ENCODE data around the gene CCDC51. TPM values are rescaled to one million over a fixed set of nuclear protein-coding genes. Genes with fewer than 3 reads are reported as not detected.

The CCDC51 gene
- total RNA-seq, 1 experiment from 2014 or later: 18.9 TPM

DNA sequence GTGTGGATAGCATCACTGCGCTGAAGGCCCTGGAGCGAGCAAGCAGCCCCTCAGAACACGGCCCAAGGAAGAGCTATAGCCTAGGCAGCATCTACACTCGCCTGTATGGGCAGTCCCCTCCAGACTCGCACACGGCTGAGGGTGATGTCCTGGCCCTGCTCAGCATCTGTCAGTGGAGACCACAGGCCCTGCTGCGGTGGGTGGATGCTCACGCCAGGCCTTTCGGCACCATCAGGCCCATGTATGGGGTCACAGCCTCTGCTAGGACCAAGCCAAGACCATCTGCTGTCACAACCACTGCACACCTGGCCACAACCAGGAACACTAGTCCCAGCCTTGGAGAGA, 27.2 kb upstream of the CCDC51 start:
- Mint-ChIP-seq H3K4me3 (ENCODE audit: low read depth, unreplicated experiment) (peak overlapping the region; percentile 74), H3K4me1 (ENCODE audit: low read depth, unreplicated experiment) (peaks cover 18% of the 10 kb centered on the region), H3K27ac (ENCODE audit: unreplicated experiment) (peak overlapping the region; percentile 100), H3K9me3 (ENCODE audit: low read depth, unreplicated experiment) (no peaks in the 10 kb centered on the region), H3K27me3 (ENCODE audit: unreplicated experiment) (no peaks in the 10 kb centered on the region), H3K36me3 (ENCODE audit: insufficient read depth, unreplicated experiment) (peaks cover 40% of the 10 kb centered on the region)
- TF ChIP-seq, protein P1, sequence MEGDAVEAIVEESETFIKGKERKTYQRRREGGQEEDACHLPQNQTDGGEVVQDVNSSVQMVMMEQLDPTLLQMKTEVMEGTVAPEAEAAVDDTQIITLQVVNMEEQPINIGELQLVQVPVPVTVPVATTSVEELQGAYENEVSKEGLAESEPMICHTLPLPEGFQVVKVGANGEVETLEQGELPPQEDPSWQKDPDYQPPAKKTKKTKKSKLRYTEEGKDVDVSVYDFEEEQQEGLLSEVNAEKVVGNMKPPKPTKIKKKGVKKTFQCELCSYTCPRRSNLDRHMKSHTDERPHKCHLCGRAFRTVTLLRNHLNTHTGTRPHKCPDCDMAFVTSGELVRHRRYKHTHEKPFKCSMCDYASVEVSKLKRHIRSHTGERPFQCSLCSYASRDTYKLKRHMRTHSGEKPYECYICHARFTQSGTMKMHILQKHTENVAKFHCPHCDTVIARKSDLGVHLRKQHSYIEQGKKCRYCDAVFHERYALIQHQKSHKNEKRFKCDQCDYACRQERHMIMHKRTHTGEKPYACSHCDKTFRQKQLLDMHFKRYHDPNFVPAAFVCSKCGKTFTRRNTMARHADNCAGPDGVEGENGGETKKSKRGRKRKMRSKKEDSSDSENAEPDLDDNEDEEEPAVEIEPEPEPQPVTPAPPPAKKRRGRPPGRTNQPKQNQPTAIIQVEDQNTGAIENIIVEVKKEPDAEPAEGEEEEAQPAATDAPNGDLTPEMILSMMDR (IDR thresholded peaks at IDR 0.05; ENCODE audit: unreplicated experiment): no peak
- CTCF ChIA-PET: no interaction called here
- intact Hi-C loops (cut with micrococcal nuclease; ENCODE audit: unreplicated experiment): no loop called here
- no peak for DNase-seq
- no TSS peak for BruUV-seq (replicated peaks)

DNA sequence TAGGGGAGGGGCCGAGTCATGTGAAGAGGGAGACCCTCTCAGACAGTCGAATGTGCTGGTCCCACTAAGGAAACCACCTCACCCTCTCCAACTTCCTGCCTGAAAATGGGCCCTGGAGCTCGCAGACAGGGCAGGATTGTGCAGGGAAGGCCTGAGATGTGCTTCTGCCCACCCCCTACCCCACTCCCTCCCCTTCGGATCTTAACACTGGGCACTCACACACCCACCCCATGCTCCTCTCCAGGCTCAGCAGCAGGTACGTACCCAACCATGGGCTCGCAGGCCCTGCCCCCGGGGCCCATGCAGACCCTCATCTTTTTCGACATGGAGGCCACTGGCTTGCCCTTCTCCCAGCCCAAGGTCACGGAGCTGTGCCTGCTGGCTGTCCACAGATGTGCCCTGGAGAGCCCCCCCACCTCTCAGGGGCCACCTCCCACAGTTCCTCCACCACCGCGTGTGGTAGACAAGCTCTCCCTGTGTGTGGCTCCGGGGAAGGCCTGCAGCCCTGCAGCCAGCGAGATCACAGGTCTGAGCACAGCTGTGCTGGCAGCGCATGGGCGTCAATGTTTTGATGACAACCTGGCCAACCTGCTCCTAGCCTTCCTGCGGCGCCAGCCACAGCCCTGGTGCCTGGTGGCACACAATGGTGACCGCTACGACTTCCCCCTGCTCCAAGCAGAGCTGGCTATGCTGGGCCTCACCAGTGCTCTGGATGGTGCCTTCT, 26.6 kb upstream of the CCDC51 start:
- Mint-ChIP-seq H3K4me1 (ENCODE audit: low read depth, unreplicated experiment) (peaks cover 18% of the 10 kb centered on the region), H3K9me3 (ENCODE audit: low read depth, unreplicated experiment) (no peaks in the 10 kb centered on the region), H3K27ac (ENCODE audit: unreplicated experiment) (peak overlapping the region; percentile 100), H3K36me3 (ENCODE audit: insufficient read depth, unreplicated experiment) (peaks cover 40% of the 10 kb centered on the region), H3K4me3 (ENCODE audit: low read depth, unreplicated experiment) (peak overlapping the region; percentile 74), H3K27me3 (ENCODE audit: unreplicated experiment) (no peaks in the 10 kb centered on the region)
- intact Hi-C loops (cut with micrococcal nuclease; ENCODE audit: unreplicated experiment): no loop called here
- no peak for DNase-seq
- TSS peak; percentile 76 for BruUV-seq (replicated peaks)
- CTCF ChIA-PET: interaction anchor here (0.5 to 0.6 kb wide), 2 partner anchors 83 to 1129 kb away, joined by 3 read pairs; no protein-coding TSS in a partner anchor
- TF ChIP-seq, protein P1 (IDR thresholded peaks at IDR 0.05; ENCODE audit: unreplicated experiment): no peak

DNA sequence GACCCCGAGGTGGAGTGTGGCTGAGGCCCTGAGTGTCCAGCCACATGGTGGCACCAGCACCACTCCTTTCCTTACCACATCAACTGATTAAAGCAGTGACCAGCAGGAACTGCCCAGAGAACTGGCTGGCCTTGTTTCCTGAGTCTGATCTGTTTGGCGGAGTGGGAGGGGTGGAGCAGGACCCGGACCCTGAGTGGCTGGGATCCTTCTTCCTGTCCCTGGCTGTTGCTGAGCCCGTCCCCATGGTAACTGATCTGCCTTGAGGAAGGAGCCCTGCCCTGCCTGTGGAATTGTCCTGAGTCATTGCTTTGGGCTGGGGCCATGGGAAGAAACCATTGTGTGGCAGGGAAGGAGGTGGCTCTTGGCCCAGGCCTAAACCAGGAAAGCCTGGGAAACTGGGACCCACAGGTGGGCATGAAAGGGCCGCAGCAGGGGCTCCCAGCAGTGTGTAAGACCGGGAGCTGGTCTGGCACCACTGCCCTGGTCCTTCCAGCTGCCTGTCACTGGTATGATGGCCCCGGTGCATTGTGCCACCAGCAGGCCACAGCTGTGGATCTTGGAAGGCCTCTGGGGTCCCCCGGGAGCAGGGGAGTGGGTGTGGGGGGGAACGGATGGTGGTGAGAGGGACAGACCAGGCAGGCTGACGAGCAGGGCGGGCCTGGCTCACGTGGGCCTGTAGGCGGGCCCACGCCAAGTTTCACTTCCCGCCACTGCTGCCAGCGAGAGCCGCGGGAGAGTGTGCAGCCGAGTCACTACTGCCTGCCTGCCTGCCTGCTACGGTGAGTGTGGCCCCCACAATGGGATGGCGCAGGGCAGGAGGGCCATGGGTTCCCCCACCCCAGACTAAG, 25.8 kb upstream of the CCDC51 start:
- H3K36me3 Mint-ChIP-seq (ENCODE audit: insufficient read depth, unreplicated experiment): peaks cover 40% of the 10 kb centered on the region
- TF ChIP-seq, protein P1 (IDR thresholded peaks at IDR 0.05; ENCODE audit: unreplicated experiment): peak; percentile 73

DNA sequence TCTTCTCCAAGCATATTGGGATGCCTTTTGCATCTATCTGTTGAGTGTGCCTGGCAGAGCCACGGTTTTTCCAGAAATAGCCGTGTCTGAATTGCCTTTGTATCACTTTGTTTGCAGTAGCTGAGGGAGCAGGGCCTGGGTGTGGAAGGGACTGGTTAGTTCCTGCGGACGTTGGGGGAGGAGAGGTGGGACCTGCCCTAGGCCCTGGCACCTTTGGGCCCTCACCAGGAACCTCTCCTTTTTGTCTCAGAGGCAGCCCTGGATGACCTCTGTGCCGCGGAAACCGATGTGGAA, 25.3 kb upstream of the CCDC51 start:
- TF ChIP-seq, protein P1 (IDR thresholded peaks at IDR 0.05; ENCODE audit: unreplicated experiment): no peak
- H3K4me3 Mint-ChIP-seq (ENCODE audit: low read depth, unreplicated experiment): peak overlapping the region; percentile 74
- no TSS peak for BruUV-seq (replicated peaks)
- no peak for DNase-seq
- intact Hi-C loops (cut with micrococcal nuclease; ENCODE audit: unreplicated experiment): loop anchor here (1.0 kb wide), 2 partner anchors 42 to 83 kb away; no protein-coding TSS in a partner anchor
- H3K27me3 Mint-ChIP-seq (ENCODE audit: unreplicated experiment): no peaks in the 10 kb centered on the region
- H3K36me3 Mint-ChIP-seq (ENCODE audit: insufficient read depth, unreplicated experiment): peaks cover 40% of the 10 kb centered on the region
- peaks cover 18% of the 10 kb centered on the region for H3K4me1 Mint-ChIP-seq (ENCODE audit: low read depth, unreplicated experiment)
- peak overlapping the region; percentile 100 for H3K27ac Mint-ChIP-seq (ENCODE audit: unreplicated experiment)
- CTCF ChIA-PET: interaction anchor here (1.4 to 1.6 kb wide), 2 partner anchors 42 to 84 kb away, joined by 5 to 6 read pairs; no protein-coding TSS in a partner anchor
- H3K9me3 Mint-ChIP-seq (ENCODE audit: low read depth, unreplicated experiment): no peaks in the 10 kb centered on the region

More for the DNA sequence above, 25.8 kb upstream of the CCDC51 start:
- H3K4me3 Mint-ChIP-seq (ENCODE audit: low read depth, unreplicated experiment): peak overlapping the region; percentile 74
- peaks cover 18% of the 10 kb centered on the region for H3K4me1 Mint-ChIP-seq (ENCODE audit: low read depth, unreplicated experiment)
- peak overlapping the region; percentile 100 for H3K27ac Mint-ChIP-seq (ENCODE audit: unreplicated experiment)
- intact Hi-C loops (cut with micrococcal nuclease; ENCODE audit: unreplicated experiment): loop anchor here (1.0 kb wide), 2 partner anchors 42 to 83 kb away; no protein-coding TSS in a partner anchor
- CTCF ChIA-PET: interaction anchor here (0.5 to 1.6 kb wide), 4 partner anchors 42 to 1129 kb away, joined by 3 to 6 read pairs (median 4); no protein-coding TSS in a partner anchor
- no TSS peak for BruUV-seq (replicated peaks)
- DNase-seq: peak; percentile 97
- no peaks in the 10 kb centered on the region for H3K27me3 Mint-ChIP-seq (ENCODE audit: unreplicated experiment)
- no peaks in the 10 kb centered on the region for H3K9me3 Mint-ChIP-seq (ENCODE audit: low read depth, unreplicated experiment)

Measured in Calu3 (cell line).